Panc1 (cell line): ENCODE measurements around the gene S100A10. TPM values are rescaled to one million over a fixed set of nuclear protein-coding genes. Genes with fewer than 3 reads are reported as not detected.

Experiments used
- ATAC-seq: fragments of 200-7000 bp; cut with Tn5 transposase; 2 replicates; pipeline ENCODE4 v1.9.1; 2020; ENCODE audit warnings: mild to moderate bottlenecking, moderate library complexity
- BruUV-seq: library from RNA; stranded (reverse); fragments of 400-500 nt; replicated peaks from 2 replicates; lab custom pipeline; 2021; lab: Mats Ljungman, UMichigan
- CTCF ChIA-PET: fragments of 300-600 bp; sonication (Branson Sonifier 250); formaldehyde crosslinking; loops from one replicate; lab custom pipeline; 2022; ENCODE audit warnings: antibody characterized with exemption; lab: Charles Lee
- POLR2A ChIA-PET: fragments of 300-600 bp; sonication (Branson Sonifier 250); formaldehyde crosslinking; loops from one replicate; lab custom pipeline; 2022; ENCODE audit warnings: antibody characterized with exemption; lab: Charles Lee
- DNase-seq: peaks from one replicate; pipeline ENCODE4 v3.0.0-alpha.2; 2010; ENCODE audit warnings: low read depth, low spot score
- H3K27ac ChIP-seq: 2 replicates; pipeline ENCODE4 v1.5.1; 2011; ENCODE audit warnings: mild to moderate bottlenecking, low read length, inconsistent platforms
- H3K27me3 ChIP-seq: fragments of 200-500 bp; sonication (Bioruptor generic); 2 replicates; pipeline ENCODE4 v1.6.0; 2014; ENCODE audit warnings: low read length, inconsistent platforms; ENCODE audit not compliant: control insufficient read depth, insufficient read depth
- H3K36me3 ChIP-seq: fragments of 200-500 bp; sonication (Bioruptor generic); 2 replicates; pipeline ENCODE4 v1.5.1; 2014; ENCODE audit warnings: inconsistent platforms, mild to moderate bottlenecking, low read length, moderate library complexity; ENCODE audit not compliant: control insufficient read depth, insufficient read depth
- H3K4me1 ChIP-seq: 2 replicates; pipeline ENCODE4 v1.5.1; 2011; ENCODE audit warnings: inconsistent platforms, mild to moderate bottlenecking, low read length, moderate library complexity; ENCODE audit not compliant: control insufficient read depth, insufficient read depth
- H3K4me3 ChIP-seq, 2 experiments: 2 replicates each; pipeline ENCODE4 v1.5.1; 2011 to 2012; ENCODE audit warnings: low read depth in 2 of 2, low read length in 2 of 2, mild to moderate bottlenecking in 2 of 2, inconsistent platforms in 1 of 2, moderate library complexity in 1 of 2
- H3K9me3 ChIP-seq: fragments of 200-500 bp; sonication (Bioruptor generic); 2 replicates; pipeline ENCODE4 v1.5.1; 2014; ENCODE audit warnings: low read depth, mild to moderate bottlenecking, inconsistent platforms, low read length, moderate library complexity; ENCODE audit not compliant: control insufficient read depth, insufficient read depth
- POLR2AphosphoS5 ChIP-seq: IDR thresholded peaks from 2 replicates; pipeline ENCODE4 v1.6.1; 2012; ENCODE audit warnings: mild to moderate bottlenecking, low read depth, low read length, moderate library complexity
- SIN3A ChIP-seq: IDR thresholded peaks from 2 replicates; pipeline ENCODE4 v1.6.1; 2012; ENCODE audit warnings: low read depth, mild to moderate bottlenecking, low read length, moderate library complexity, borderline replicate concordance; ENCODE audit not compliant: insufficient read depth
- TCF7L2 ChIP-seq: IDR thresholded peaks from 2 replicates; pipeline ENCODE4 v1.6.1; 2011; ENCODE audit warnings: mild to moderate bottlenecking, low read depth, low read length, inconsistent platforms
- in situ Hi-C: cut with HindIII; loops from 2 replicates; pipeline ENCODE4 v1.10.0; 2016; ENCODE audit warnings: low sequenced_read_pairs, low pct_unique_long_range_greater_than_20kb
- intact Hi-C: fragments of 100-400 bp; cut with micrococcal nuclease; formaldehyde crosslinking; loops from one replicate; pipeline ENCODE4 v1.10.0; 2022; ENCODE audit not compliant: unreplicated experiment
- total RNA-seq: library from RNA; stranded (reverse); gene quantifications from one replicate; pipeline ENCODE4 v1.2.1, GENCODE V29; 2021; ENCODE audit not compliant: unreplicated experiment
- TF ChIP-seq, protein P1 (sequence below), 2 experiments: IDR thresholded peaks; 2 replicates each; pipeline ENCODE4 v1.6.1; 2011 to 2012; ENCODE audit warnings: low read depth in 2 of 2, control low read depth in 1 of 2, low read length in 1 of 2, mild to moderate bottlenecking in 1 of 2, moderate library complexity in 1 of 2; ENCODE audit not compliant: insufficient read depth in 1 of 2
- TF ChIP-seq, protein P2 (sequence below): fragments of 450-650 bp; IDR thresholded peaks from 2 replicates; pipeline ENCODE4 v1.5.1; 2017; ENCODE audit warnings: mild to moderate bottlenecking

The S100A10 gene
- total RNA-seq, 1 experiment from 2014 or later: 1,621 TPM

DNA sequence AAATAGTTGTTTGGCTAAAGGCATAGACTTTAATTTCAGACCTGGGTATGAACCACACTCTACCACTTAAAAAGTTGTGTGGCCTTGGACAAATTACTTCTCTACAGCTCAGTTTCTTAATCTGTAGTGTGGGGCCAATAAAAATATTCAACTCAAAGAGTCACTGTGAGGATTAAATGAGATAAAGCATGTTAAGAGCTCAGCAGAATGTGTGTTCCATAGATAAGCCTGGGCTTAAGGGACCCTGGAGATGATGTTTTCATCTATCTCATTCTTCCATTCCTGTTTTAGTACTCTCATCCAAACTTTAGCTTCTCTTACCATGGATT is 17.7 kb downstream of the S100A10 start:
- no TSS peak for BruUV-seq
- intact Hi-C loops (no loop called here), in situ Hi-C loops (no loop called here)
- H3K9me3 ChIP-seq: no peaks in the 10 kb centered on the region
- H3K4me3 ChIP-seq: no peak overlapping the region
- H3K36me3 ChIP-seq: no peaks in the 10 kb centered on the region
- TF ChIP-seq SIN3A (no peak), TCF7L2 (no peak), POLR2AphosphoS5 (no peak)
- TF ChIP-seq, protein P1, sequence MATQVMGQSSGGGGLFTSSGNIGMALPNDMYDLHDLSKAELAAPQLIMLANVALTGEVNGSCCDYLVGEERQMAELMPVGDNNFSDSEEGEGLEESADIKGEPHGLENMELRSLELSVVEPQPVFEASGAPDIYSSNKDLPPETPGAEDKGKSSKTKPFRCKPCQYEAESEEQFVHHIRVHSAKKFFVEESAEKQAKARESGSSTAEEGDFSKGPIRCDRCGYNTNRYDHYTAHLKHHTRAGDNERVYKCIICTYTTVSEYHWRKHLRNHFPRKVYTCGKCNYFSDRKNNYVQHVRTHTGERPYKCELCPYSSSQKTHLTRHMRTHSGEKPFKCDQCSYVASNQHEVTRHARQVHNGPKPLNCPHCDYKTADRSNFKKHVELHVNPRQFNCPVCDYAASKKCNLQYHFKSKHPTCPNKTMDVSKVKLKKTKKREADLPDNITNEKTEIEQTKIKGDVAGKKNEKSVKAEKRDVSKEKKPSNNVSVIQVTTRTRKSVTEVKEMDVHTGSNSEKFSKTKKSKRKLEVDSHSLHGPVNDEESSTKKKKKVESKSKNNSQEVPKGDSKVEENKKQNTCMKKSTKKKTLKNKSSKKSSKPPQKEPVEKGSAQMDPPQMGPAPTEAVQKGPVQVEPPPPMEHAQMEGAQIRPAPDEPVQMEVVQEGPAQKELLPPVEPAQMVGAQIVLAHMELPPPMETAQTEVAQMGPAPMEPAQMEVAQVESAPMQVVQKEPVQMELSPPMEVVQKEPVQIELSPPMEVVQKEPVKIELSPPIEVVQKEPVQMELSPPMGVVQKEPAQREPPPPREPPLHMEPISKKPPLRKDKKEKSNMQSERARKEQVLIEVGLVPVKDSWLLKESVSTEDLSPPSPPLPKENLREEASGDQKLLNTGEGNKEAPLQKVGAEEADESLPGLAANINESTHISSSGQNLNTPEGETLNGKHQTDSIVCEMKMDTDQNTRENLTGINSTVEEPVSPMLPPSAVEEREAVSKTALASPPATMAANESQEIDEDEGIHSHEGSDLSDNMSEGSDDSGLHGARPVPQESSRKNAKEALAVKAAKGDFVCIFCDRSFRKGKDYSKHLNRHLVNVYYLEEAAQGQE (IDR thresholded peaks at IDR 0.05; ENCODE audit: insufficient read depth in 1 of 2, low read depth in 2 of 2, low read length in 1 of 2): no peak
- TF ChIP-seq, protein P2, sequence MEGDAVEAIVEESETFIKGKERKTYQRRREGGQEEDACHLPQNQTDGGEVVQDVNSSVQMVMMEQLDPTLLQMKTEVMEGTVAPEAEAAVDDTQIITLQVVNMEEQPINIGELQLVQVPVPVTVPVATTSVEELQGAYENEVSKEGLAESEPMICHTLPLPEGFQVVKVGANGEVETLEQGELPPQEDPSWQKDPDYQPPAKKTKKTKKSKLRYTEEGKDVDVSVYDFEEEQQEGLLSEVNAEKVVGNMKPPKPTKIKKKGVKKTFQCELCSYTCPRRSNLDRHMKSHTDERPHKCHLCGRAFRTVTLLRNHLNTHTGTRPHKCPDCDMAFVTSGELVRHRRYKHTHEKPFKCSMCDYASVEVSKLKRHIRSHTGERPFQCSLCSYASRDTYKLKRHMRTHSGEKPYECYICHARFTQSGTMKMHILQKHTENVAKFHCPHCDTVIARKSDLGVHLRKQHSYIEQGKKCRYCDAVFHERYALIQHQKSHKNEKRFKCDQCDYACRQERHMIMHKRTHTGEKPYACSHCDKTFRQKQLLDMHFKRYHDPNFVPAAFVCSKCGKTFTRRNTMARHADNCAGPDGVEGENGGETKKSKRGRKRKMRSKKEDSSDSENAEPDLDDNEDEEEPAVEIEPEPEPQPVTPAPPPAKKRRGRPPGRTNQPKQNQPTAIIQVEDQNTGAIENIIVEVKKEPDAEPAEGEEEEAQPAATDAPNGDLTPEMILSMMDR: no peak
- peaks cover 92% of the 10 kb centered on the region for H3K4me1 ChIP-seq
- ATAC-seq: no peak
- POLR2A ChIA-PET: interaction anchor here (0.8 kb wide), 1 partner anchor 67 kb away, joined by 3 read pairs; the partner anchor contains the start of gene THEM4
- DNase-seq: no peak
- peak overlapping the region; percentile 99 for H3K27ac ChIP-seq
- H3K27me3 ChIP-seq: no peaks in the 10 kb centered on the region
- CTCF ChIA-PET: no interaction called here

DNA sequence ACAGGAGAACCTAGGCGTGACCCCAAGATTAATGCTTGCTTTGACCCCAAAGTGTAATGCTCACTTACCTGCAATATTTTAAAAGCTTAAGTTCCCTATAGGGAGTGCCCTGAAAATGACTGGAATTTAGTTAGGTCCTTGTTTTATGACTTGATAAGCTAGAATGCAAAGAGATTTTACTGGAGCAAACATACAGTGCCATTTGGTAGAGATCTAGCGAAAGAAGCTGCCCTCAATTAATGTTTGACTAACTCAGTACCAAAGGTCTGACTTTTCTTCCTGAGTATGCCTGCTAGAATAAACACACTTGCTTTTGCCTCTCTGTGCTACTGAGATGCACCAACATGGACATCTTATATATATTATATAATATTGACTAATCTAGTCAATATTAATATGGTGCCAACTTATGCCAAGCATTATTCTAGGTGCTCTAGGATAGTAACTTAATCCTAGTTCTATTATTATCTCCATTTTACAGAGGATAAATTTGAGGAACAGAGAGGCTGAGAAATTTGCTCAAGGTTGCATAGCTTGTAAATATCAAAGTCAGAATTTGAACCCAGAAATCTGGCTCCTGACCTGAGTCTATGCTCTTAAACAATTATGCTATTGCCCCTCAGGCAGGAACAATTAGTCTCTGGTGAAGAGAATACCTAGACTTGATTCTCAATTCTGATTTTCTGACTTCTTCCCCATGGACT is 18.2 kb downstream of the S100A10 start:
- in situ Hi-C loops: no loop called here
- H3K27ac ChIP-seq: peak overlapping the region; percentile 99
- intact Hi-C loops: no loop called here
- H3K27me3 ChIP-seq: no peaks in the 10 kb centered on the region
- ChIA-PET CTCF (no interaction called here), POLR2A (interaction anchor here (0.8 kb wide), 1 partner anchor 66 kb away, joined by 3 read pairs; the partner anchor contains the start of gene THEM4)
- BruUV-seq: no TSS peak
- DNase-seq (no peak), ATAC-seq (no peak)
- TF ChIP-seq, protein P1 (IDR thresholded peaks at IDR 0.05; ENCODE audit: insufficient read depth in 1 of 2, low read depth in 2 of 2, low read length in 1 of 2): no peak
- TF ChIP-seq TCF7L2: 0 out of 2 replicates have a peak, but pooled peaks have one; percentile 30
- TF ChIP-seq SIN3A: no peak
- no peak for TF ChIP-seq POLR2AphosphoS5
- TF ChIP-seq, protein P2: no peak
- no peak overlapping the region for H3K4me3 ChIP-seq
- H3K36me3 ChIP-seq: no peaks in the 10 kb centered on the region
- H3K4me1 ChIP-seq: peaks cover 91% of the 10 kb centered on the region
- H3K9me3 ChIP-seq: no peaks in the 10 kb centered on the region
